Endothelial cell of umbilical vein (primary cell): ENCODE data around the gene PCF11. TPM values are rescaled to one million over a fixed set of nuclear protein-coding genes. Genes with fewer than 3 reads are reported as not detected.
A peak's percentile ranks its signal among the peaks of the same experiment; 100 is the strongest.

ENCODE experiments used
- BruUV-seq: library from RNA; stranded (reverse); fragments of 400-500 nt; replicated peaks from 2 replicates; lab custom pipeline; 2021; lab: Mats Ljungman, UMichigan
- CTCF ChIA-PET: fragments of 300-600, 350-600 bp; sonication (Branson Sonifier 250); formaldehyde crosslinking; loops from one replicate; lab custom pipeline; 2021; ENCODE audit warnings: antibody characterized with exemption, inconsistent platforms; lab: Charles Lee
- POLR2A ChIA-PET: fragments of 300-600, 350-600 bp; sonication (Branson Sonifier 250); formaldehyde crosslinking; loops from one replicate; lab custom pipeline; 2021; ENCODE audit warnings: antibody characterized with exemption, inconsistent platforms; lab: Charles Lee
- DNase-seq: peaks from one replicate; pipeline ENCODE4 v3.0.0-alpha.2; 2011; ENCODE audit warnings: low read depth, low spot score
- FAIRE-seq: peaks from 2 replicates; lab custom pipeline; 2011; peaks lifted over from hg19 to GRCh38; lab: Jason Lieb, UNC
- H2AFZ ChIP-seq: 2 replicates; pipeline ENCODE4 v1.6.0; 2012; ENCODE audit warnings: low read depth, low read length, control low read depth, inconsistent platforms
- H3K27ac ChIP-seq: 2 replicates; pipeline ENCODE4 v1.5.1; 2011; ENCODE audit warnings: low read depth, mild to moderate bottlenecking, control low read depth, low read length, moderate library complexity; ENCODE audit not compliant: insufficient read depth
- H3K27me3 ChIP-seq, 2 experiments: 2 replicates each; pipeline versions ENCODE4 v1.6.0 to v1.6.1; 2011; ENCODE audit warnings: low read length in 2 of 2, mixed read lengths in 1 of 2; ENCODE audit not compliant: control insufficient read depth in 2 of 2, insufficient read depth in 2 of 2
- H3K36me3 ChIP-seq, 2 experiments: 2 replicates in 1 of 2; 3 replicates in 1 of 2; pipeline ENCODE4 v1.5.1; 2011; ENCODE audit warnings: low read length in 2 of 2, mild to moderate bottlenecking in 1 of 2, moderate library complexity in 1 of 2; ENCODE audit not compliant: control insufficient read depth in 2 of 2, insufficient read depth in 2 of 2; ENCODE audit errors: extremely low read depth in 1 of 2
- H3K4me1 ChIP-seq: 3 replicates; pipeline ENCODE4 v1.5.1; 2011; ENCODE audit warnings: mild to moderate bottlenecking, low read length; ENCODE audit not compliant: control insufficient read depth, insufficient read depth; ENCODE audit errors: extremely low read depth
- H3K4me2 ChIP-seq: 2 replicates; pipeline ENCODE4 v1.6.1; 2011; ENCODE audit warnings: low read length, control low read depth, mixed read lengths; ENCODE audit not compliant: insufficient read depth
- H3K4me3 ChIP-seq, 3 experiments: fragments of 200-600 bp in 1 of 3; sonication (generic), shearing (Covaris generic) in 1 of 3; replicated peaks in 1 of 3; 2 replicates each; pipeline ENCODE4 v1.5.1; 2011 to 2016; ENCODE audit warnings: control low read depth in 3 of 3, low read length in 3 of 3, mild to moderate bottlenecking in 2 of 3, inconsistent platforms in 1 of 3, low read depth in 1 of 3, moderate library complexity in 1 of 3; ENCODE audit not compliant: insufficient read depth in 1 of 3
- H3K79me2 ChIP-seq: 2 replicates; pipeline ENCODE4 v1.6.0; 2012; ENCODE audit warnings: low read length, inconsistent platforms; ENCODE audit not compliant: control insufficient read depth, insufficient read depth
- H3K9ac ChIP-seq: replicated peaks from 2 replicates; pipeline ENCODE3; 2011; ENCODE audit warnings: low read length, control low read depth; ENCODE audit not compliant: insufficient read depth; ENCODE audit errors: extremely low read depth
- H3K9me1 ChIP-seq: replicated peaks from 3 replicates; pipeline ENCODE4 v1.6.0; 2011; ENCODE audit warnings: mild to moderate bottlenecking, low read length; ENCODE audit not compliant: control insufficient read depth, insufficient read depth; ENCODE audit errors: extremely low read depth
- H3K9me3 ChIP-seq: replicated peaks from 2 replicates; pipeline ENCODE4 v1.5.1; 2012; ENCODE audit warnings: low read length, inconsistent platforms; ENCODE audit not compliant: control insufficient read depth, insufficient read depth
- H4K20me1 ChIP-seq: replicated peaks from 2 replicates; pipeline ENCODE3; 2011; ENCODE audit warnings: mild to moderate bottlenecking, low read length; ENCODE audit not compliant: control insufficient read depth, insufficient read depth; ENCODE audit errors: extremely low read depth
- EZH2 ChIP-seq: IDR thresholded peaks from 2 replicates; pipeline ENCODE4 v1.6.1; 2012; ENCODE audit warnings: borderline replicate concordance, low read depth, mild to moderate bottlenecking, moderate library complexity, low read length, inconsistent platforms; ENCODE audit not compliant: severe bottlenecking
- FOS ChIP-seq: IDR thresholded peaks from 2 replicates; pipeline ENCODE4 v1.6.1; 2011; ENCODE audit warnings: mild to moderate bottlenecking, low read length, moderate library complexity, borderline replicate concordance; ENCODE audit not compliant: insufficient read depth
- GATA2 ChIP-seq: IDR thresholded peaks from 2 replicates; pipeline ENCODE4 v1.7.0; 2011; ENCODE audit warnings: low read depth, mild to moderate bottlenecking, moderate library complexity, mixed read lengths, low read length; ENCODE audit not compliant: insufficient read length, insufficient read depth
- JUN ChIP-seq: IDR thresholded peaks from 2 replicates; pipeline ENCODE4 v1.6.1; 2011; ENCODE audit warnings: borderline replicate concordance, low read depth; ENCODE audit not compliant: insufficient read length, insufficient read depth
- MYC ChIP-seq: IDR thresholded peaks from one replicate; pipeline ENCODE4 v1.6.1; 2011; ENCODE audit warnings: mild to moderate bottlenecking, low read depth, low read length
- POLR2A ChIP-seq: IDR thresholded peaks from 2 replicates; pipeline ENCODE4 v1.6.1; 2012; ENCODE audit warnings: low read depth, mild to moderate bottlenecking, control low read depth, low read length
- dilution Hi-C: fragments of 300-500 bp; cut with MboI; formaldehyde crosslinking; loops from one replicate; pipeline ENCODE4 v1.15.0; 2019; ENCODE audit warnings: low sequenced_read_pairs; ENCODE audit not compliant: extremely low pct_ligation_motif_present
- intact Hi-C: fragments of 100-400 bp; cut with micrococcal nuclease; formaldehyde crosslinking; loops from one replicate; pipeline ENCODE4 v1.10.0; 2022
- polyA plus RNA-seq, 4 experiments: library from polyadenylated mRNA; depleted of rRNA in 3 of 4; stranded (reverse) in 3 of 4; unstranded in 1 of 4; fragments of >200 nt; gene quantifications; 2 replicates each; pipeline versions ENCODE4 v1.2.1 to v1.2.3, GENCODE V29; 2011 to 2012; ENCODE audit warnings: missing spikeins in 1 of 4
- total RNA-seq: library from RNA; stranded (reverse); gene quantifications from 2 replicates; pipeline ENCODE4 v1.2.3, GENCODE V29; 2021
- TF ChIP-seq, protein P1 (sequence below), 2 donors: IDR thresholded peaks; 1 replicate in 1 of 2; 2 replicates in 1 of 2; pipeline ENCODE4 v1.5.1; 2011; ENCODE audit warnings: low read length in 2 of 2, mild to moderate bottlenecking in 2 of 2, moderate library complexity in 2 of 2, control low read depth in 1 of 2, inconsistent platforms in 1 of 2, low read depth in 1 of 2; ENCODE audit not compliant: insufficient read depth in 1 of 2; ENCODE audit errors: extremely low read depth in 1 of 2
- TF ChIP-seq, protein P2 (sequence below): IDR thresholded peaks from 2 replicates; pipeline ENCODE4 v1.6.1; 2011; ENCODE audit not compliant: insufficient read depth, insufficient read length

Gene PCF11
- total and polyA plus RNA-seq, 2 donors (not counting 3 experiments of a cell fraction or from before 2014, with no cell fraction given), result 38.0 to 51.2 TPM

DNA sequence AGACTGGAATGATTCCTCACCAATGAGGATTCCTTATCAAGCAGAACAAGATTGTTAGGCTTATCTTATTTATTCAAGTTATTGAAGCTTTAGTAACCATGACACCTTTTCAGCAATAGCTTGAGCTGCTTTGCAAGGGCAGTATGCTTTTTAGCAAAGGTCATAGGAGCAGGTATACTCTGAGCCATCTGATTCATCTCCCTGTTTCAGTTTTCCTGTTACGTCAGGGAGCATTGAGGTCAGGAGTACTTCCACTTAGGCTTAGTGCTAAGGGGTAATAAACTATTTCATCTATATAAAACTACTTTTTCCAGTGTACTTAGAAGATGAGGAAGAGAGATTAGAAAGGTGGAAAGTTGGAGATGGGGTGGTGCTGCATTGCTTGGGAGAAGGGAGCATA lies 18.9 kb downstream of the PCF11 start:
- Histone ChIP-seq H3K27ac (no peak overlapping the region), H3K9me1 (no peaks in the 10 kb centered on the region), H2AFZ (no peak overlapping the region), H3K9me3 (no peaks in the 10 kb centered on the region), H4K20me1 (peaks cover 15% of the 10 kb centered on the region), H3K36me3 (peaks cover 8 to 26% of the 10 kb centered on the region in 2 experiments), H3K4me1 (peaks cover 7% of the 10 kb centered on the region), H3K79me2 (peaks cover 66% of the 10 kb centered on the region), H3K27me3 (no peaks in the 10 kb centered on the region), H3K4me3 (no peak overlapping the region), H3K9ac (no peak overlapping the region), H3K4me2 (no peak overlapping the region)
- POLR2A ChIA-PET, result no interaction called here
- CTCF ChIA-PET, result no interaction called here
- DNase-seq (peak; percentile 32), FAIRE-seq (no peak)
- no TSS peak for BruUV-seq
- intact Hi-C loops, result no loop called here
- dilution Hi-C loops, result no loop called here
- TF ChIP-seq, protein P1, sequence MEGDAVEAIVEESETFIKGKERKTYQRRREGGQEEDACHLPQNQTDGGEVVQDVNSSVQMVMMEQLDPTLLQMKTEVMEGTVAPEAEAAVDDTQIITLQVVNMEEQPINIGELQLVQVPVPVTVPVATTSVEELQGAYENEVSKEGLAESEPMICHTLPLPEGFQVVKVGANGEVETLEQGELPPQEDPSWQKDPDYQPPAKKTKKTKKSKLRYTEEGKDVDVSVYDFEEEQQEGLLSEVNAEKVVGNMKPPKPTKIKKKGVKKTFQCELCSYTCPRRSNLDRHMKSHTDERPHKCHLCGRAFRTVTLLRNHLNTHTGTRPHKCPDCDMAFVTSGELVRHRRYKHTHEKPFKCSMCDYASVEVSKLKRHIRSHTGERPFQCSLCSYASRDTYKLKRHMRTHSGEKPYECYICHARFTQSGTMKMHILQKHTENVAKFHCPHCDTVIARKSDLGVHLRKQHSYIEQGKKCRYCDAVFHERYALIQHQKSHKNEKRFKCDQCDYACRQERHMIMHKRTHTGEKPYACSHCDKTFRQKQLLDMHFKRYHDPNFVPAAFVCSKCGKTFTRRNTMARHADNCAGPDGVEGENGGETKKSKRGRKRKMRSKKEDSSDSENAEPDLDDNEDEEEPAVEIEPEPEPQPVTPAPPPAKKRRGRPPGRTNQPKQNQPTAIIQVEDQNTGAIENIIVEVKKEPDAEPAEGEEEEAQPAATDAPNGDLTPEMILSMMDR (IDR thresholded peaks at IDR 0.05; ENCODE audit: extremely low read depth in 1 of 2, insufficient read depth in 1 of 2, low read depth in 1 of 2, low read length in 2 of 2), result no peak
- TF ChIP-seq MYC (no peak), POLR2A (no peak), EZH2 (no peak), GATA2 (no peak), FOS (no peak), JUN (no peak)
- TF ChIP-seq, protein P2, sequence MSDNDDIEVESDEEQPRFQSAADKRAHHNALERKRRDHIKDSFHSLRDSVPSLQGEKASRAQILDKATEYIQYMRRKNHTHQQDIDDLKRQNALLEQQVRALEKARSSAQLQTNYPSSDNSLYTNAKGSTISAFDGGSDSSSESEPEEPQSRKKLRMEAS, result no peak
